Esophagus muscularis mucosa (tissue), 4 donors: ENCODE results near the gene PTCH1. TPM values are rescaled to one million over a fixed set of nuclear protein-coding genes. Genes with fewer than 3 reads are reported as not detected.

Experiments used
- DNase-seq: peaks from one replicate; pipeline ENCODE4 v3.0.0-alpha.2; 2017; ENCODE audit errors: extremely low spot score
- H3K27ac ChIP-seq, 4 donors: fragments of 200-600 bp; sonication (generic); replicated peaks in 1 of 4; 1 replicate in 3 of 4; 2 replicates in 1 of 4; pipeline ENCODE4 v1.5.1; 2016 to 2019; ENCODE audit warnings: mild to moderate bottlenecking in 1 of 4
- H3K27me3 ChIP-seq, 4 donors: fragments of 200-600 bp; sonication (generic); one replicate each; pipeline versions ENCODE4 v1.5.1 to v1.6.0; 2016 to 2019
- H3K36me3 ChIP-seq, 4 donors: fragments of 200-600 bp; sonication (generic); one replicate each; pipeline ENCODE4 v1.5.1; 2016 to 2019
- H3K4me1 ChIP-seq, 4 donors: fragments of 200-600 bp; sonication (generic); one replicate each; pipeline ENCODE4 v1.5.1; 2016 to 2019
- H3K4me3 ChIP-seq, 4 donors: fragments of 200-600 bp; sonication (generic); 1 replicate in 2 of 4; 2 replicates in 2 of 4; pipeline ENCODE4 v1.5.1; 2016 to 2019; ENCODE audit warnings: mild to moderate bottlenecking in 4 of 4, moderate library complexity in 1 of 4
- H3K9me3 ChIP-seq, 4 donors: fragments of 200-600 bp; sonication (generic); 1 replicate in 3 of 4; 2 replicates in 1 of 4; pipeline ENCODE4 v1.5.1; 2016 to 2019
- CTCF ChIP-seq, 3 experiments: fragments of 200-600 bp in 2 of 3; fragments of 450-650 bp in 1 of 3; sonication (generic) in 2 of 3; IDR thresholded peaks; one replicate each; pipeline ENCODE4 v1.5.1; 2017 to 2019; ENCODE audit warnings: antibody characterized with exemption in 3 of 3, mild to moderate bottlenecking in 2 of 3, moderate library complexity in 1 of 3
- EP300 ChIP-seq: sonication (generic); formaldehyde crosslinking; IDR thresholded peaks from one replicate; pipeline ENCODE4 v1.6.1; 2017; ENCODE audit warnings: antibody characterized with exemption
- POLR2A ChIP-seq: fragments of 450-650 bp; IDR thresholded peaks from one replicate; pipeline ENCODE4 v1.6.1; 2017; ENCODE audit warnings: antibody characterized with exemption, moderate library complexity, mild to moderate bottlenecking, low read depth
- POLR2AphosphoS5 ChIP-seq, 2 donors: sonication (generic); formaldehyde crosslinking; IDR thresholded peaks; one replicate each; pipeline ENCODE4 v1.6.1; 2017; ENCODE audit warnings: antibody characterized with exemption in 2 of 2
- WGBS: methylation state at CpG from one replicate; pipeline ENCODE4 v1.1.5; 2018; 5-methylcytosine and 5-hydroxymethylcytosine counted together
- intact Hi-C: fragments of 100-400 bp; cut with DNase I; formaldehyde crosslinking; loops from one replicate; pipeline ENCODE4 v1.15.1; 2023
- total RNA-seq, 4 donors: library from RNA; depleted of rRNA; stranded (reverse); fragments of >200 nt; gene quantifications; one replicate each; pipeline versions ENCODE4 v1.1.0 to v1.2.1, GENCODE V29; 2016

The PTCH1 gene
- total RNA-seq, 4 donors from 2014 or later: 10.8 to 25.1 (median 16.9) TPM

DNA sequence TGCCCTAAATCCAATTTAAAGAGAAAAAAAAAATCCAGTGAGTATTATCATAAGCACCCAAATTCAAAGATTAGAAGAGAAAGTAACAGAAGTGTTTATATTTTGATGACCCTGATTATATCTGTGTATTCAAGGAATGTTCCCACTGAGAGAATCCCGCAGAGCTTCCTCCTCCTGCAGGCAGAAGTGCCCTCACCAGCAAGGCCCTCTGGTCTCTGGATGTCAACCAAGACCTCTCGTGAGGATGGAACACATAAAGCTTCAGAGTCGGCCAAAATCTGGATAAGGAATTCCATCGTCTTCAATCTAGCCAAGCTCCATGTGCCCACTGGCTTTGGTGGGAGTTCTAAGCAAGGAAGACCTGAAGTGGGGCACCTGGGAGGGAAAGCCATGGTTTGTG is 18.1 kb downstream of the PTCH1 start:
- DNase-seq: no peak
- peaks cover 17 to 58% (median 47%) of the 10 kb centered on the region in 4 donors for H3K4me1 ChIP-seq
- 62% methylated on average over 4 of the region's 4 CpGs for WGBS
- no peaks in the 10 kb centered on the region for H3K9me3 ChIP-seq
- intact Hi-C loops: no loop called here
- H3K4me3 ChIP-seq: no peak overlapping the region
- no peak for TF ChIP-seq EP300
- no peak for TF ChIP-seq CTCF (IDR thresholded peaks at IDR 0.05)
- TF ChIP-seq POLR2AphosphoS5 (IDR thresholded peaks at IDR 0.05): no peak
- no peak for TF ChIP-seq POLR2A
- no peaks in the 10 kb centered on the region for H3K27me3 ChIP-seq
- H3K36me3 ChIP-seq: peaks cover 0 to 8% (median 4%) of the 10 kb centered on the region in 4 donors
- no peak overlapping the region for H3K27ac ChIP-seq

DNA sequence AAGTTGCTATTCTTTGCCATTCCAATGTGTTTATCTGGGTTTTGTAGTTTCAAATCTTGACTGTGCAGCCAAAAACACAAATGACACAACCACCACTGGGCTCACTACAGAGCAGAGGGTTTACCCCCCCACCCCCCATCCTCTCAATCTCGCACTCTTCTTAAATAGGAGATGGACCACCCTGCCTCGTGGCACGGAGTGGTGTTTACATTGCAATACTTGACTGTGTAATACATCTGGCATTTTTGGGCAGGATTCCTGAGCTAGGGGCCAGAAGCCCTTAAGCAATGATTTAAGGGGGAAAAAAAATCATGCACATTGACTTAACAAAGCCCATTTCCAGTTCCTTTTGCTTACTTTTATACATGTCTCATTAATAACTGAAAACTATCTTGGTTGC is 19.0 kb downstream of the PTCH1 start:
- Histone ChIP-seq H3K27me3 (no peaks in the 10 kb centered on the region), H3K27ac (no peak overlapping the region), H3K4me1 (peaks cover 12 to 55% (median 45%) of the 10 kb centered on the region in 4 donors), H3K9me3 (no peaks in the 10 kb centered on the region), H3K36me3 (peaks cover 0 to 8% (median 4%) of the 10 kb centered on the region in 4 donors), H3K4me3 (no peak overlapping the region)
- WGBS: 18% methylated on average over 3 of the region's 3 CpGs
- intact Hi-C loops: no loop called here
- DNase-seq: no peak
- no peak for TF ChIP-seq EP300
- TF ChIP-seq CTCF (IDR thresholded peaks at IDR 0.05): no peak
- TF ChIP-seq POLR2AphosphoS5 (IDR thresholded peaks at IDR 0.05): no peak
- TF ChIP-seq POLR2A: no peak

DNA sequence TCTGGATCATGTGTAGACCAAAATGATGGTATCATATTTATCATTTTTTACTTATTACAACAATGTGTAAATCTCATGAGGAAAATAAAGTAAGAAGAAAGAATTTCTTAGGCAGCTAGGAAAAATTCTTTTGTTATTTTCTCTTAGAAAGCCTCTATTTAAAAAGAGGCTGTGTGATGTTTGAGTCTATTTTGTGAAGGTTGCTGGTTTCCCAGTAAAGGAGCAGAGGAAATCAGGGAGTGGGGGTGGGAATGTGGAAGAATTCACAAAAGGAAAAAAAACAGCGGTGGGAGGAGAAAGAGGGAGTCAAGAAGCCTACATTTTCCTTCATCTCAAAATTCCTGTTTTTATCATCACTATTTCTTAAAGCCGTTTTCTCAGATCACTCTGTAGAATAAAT is 20.1 kb downstream of the PTCH1 start:
- intact Hi-C loops: no loop called here
- peaks cover 0 to 8% (median 4%) of the 10 kb centered on the region in 4 donors for H3K36me3 ChIP-seq
- no peak overlapping the region for H3K27ac ChIP-seq
- H3K4me1 ChIP-seq: peaks cover 9 to 49% (median 43%) of the 10 kb centered on the region in 4 donors
- no peaks in the 10 kb centered on the region for H3K27me3 ChIP-seq
- no peak overlapping the region for H3K4me3 ChIP-seq
- H3K9me3 ChIP-seq: no peaks in the 10 kb centered on the region
- 74% methylated on average over 2 of the region's 2 CpGs for WGBS
- no peak for TF ChIP-seq EP300
- no peak for TF ChIP-seq CTCF (IDR thresholded peaks at IDR 0.05)
- no peak for TF ChIP-seq POLR2A
- TF ChIP-seq POLR2AphosphoS5 (IDR thresholded peaks at IDR 0.05): no peak
- DNase-seq: no peak

GRCh38 chr9:95495961-95496360 is 20.8 kb downstream of the PTCH1 start:
- Histone ChIP-seq H3K27ac (no peak overlapping the region), H3K9me3 (no peaks in the 10 kb centered on the region), H3K4me1 (peaks cover 9 to 48% (median 43%) of the 10 kb centered on the region in 4 donors), H3K36me3 (peaks cover 0 to 8% (median 4%) of the 10 kb centered on the region in 4 donors), H3K27me3 (no peaks in the 10 kb centered on the region), H3K4me3 (no peak overlapping the region)
- intact Hi-C loops: no loop called here
- DNase-seq: no peak
- 93% methylated on average over 12 of the region's 12 CpGs for WGBS
- TF ChIP-seq CTCF (IDR thresholded peaks at IDR 0.05): no peak
- TF ChIP-seq POLR2AphosphoS5 (IDR thresholded peaks at IDR 0.05): no peak
- TF ChIP-seq POLR2A: no peak
- TF ChIP-seq EP300: no peak

- Histone ChIP-seq H3K27me3 (no peaks in the 10 kb centered on the region), H3K4me3 (no peak overlapping the region), H3K36me3 (peaks cover 0 to 8% (median 4%) of the 10 kb centered on the region in 4 donors), H3K4me1 (peaks cover 9 to 48% (median 42%) of the 10 kb centered on the region in 4 donors), H3K9me3 (no peaks in the 10 kb centered on the region), H3K27ac (no peak overlapping the region)
- DNase-seq: no peak
- intact Hi-C loops: no loop called here
- TF ChIP-seq EP300 (no peak), CTCF (IDR thresholded peaks at IDR 0.05) (no peak), POLR2A (no peak), POLR2AphosphoS5 (IDR thresholded peaks at IDR 0.05) (no peak)
- WGBS: 86% methylated on average over 3 of the region's 3 CpGs
Observed at GRCh38 chr9:95495529-95495928, 21.2 kb downstream of the PTCH1 start.
